A673 (cell line): Measurements from ENCODE around the gene CXCL3. TPM values are rescaled to one million over a fixed set of nuclear protein-coding genes. Genes with fewer than 3 reads are reported as not detected.

Experiments used
- BruUV-seq: library from RNA; stranded (reverse); fragments of 400-500 nt; replicated peaks from 2 replicates; lab custom pipeline; 2021; lab: Mats Ljungman, UMichigan
- CTCF ChIA-PET: fragments of 300-600 bp; sonication (Branson Sonifier 250); formaldehyde crosslinking; loops from one replicate; lab custom pipeline; 2022; ENCODE audit warnings: antibody characterized with exemption; lab: Charles Lee
- POLR2A ChIA-PET: fragments of 300-600 bp; sonication (Branson Sonifier 250); formaldehyde crosslinking; loops from one replicate; lab custom pipeline; 2022; ENCODE audit warnings: antibody characterized with exemption; ENCODE audit not compliant: low non-redundant PET; lab: Charles Lee
- DNase-seq: peaks from one replicate; pipeline ENCODE4 v3.0.0-alpha.2; 2015; ENCODE audit warnings: low spot score
- H3K27ac ChIP-seq: fragments of 200-600 bp; sonication (generic); 2 replicates; pipeline ENCODE4 v1.5.1; 2016; ENCODE audit warnings: mixed run types, low read depth, mild to moderate bottlenecking, mixed read lengths, antibody characterized with exemption, low read length; ENCODE audit not compliant: poor library complexity, severe bottlenecking
- H3K27me3 ChIP-seq: fragments of 200-600 bp; sonication (generic); replicated peaks from 2 replicates; pipeline ENCODE4 v1.6.1; 2017; ENCODE audit warnings: mixed run types, low read depth, mild to moderate bottlenecking, mixed read lengths, antibody characterized with exemption, low read length; ENCODE audit not compliant: insufficient read depth, poor library complexity
- H3K36me3 ChIP-seq: fragments of 200-600 bp; sonication (generic); 2 replicates; pipeline ENCODE4 v1.6.1; 2016; ENCODE audit warnings: mixed run types, mild to moderate bottlenecking, mixed read lengths, antibody characterized with exemption, low read length; ENCODE audit not compliant: insufficient read depth, poor library complexity, severe bottlenecking
- H3K4me1 ChIP-seq: fragments of 200-600 bp; sonication (generic); 2 replicates; pipeline ENCODE4 v1.6.1; 2017; ENCODE audit warnings: mixed run types, mild to moderate bottlenecking, mixed read lengths, antibody characterized with exemption, low read length; ENCODE audit not compliant: insufficient read depth, poor library complexity, severe bottlenecking
- H3K4me3 ChIP-seq: fragments of 200-600 bp; sonication (generic); 2 replicates; pipeline ENCODE4 v1.5.1; 2016; ENCODE audit warnings: low read depth, mixed run types, mild to moderate bottlenecking, mixed read lengths, low read length; ENCODE audit not compliant: poor library complexity, severe bottlenecking
- H3K9me3 ChIP-seq: fragments of 200-600 bp; sonication (generic); 2 replicates; pipeline ENCODE4 v1.6.1; 2016; ENCODE audit warnings: mixed run types, low read depth, mild to moderate bottlenecking, mixed read lengths, antibody characterized with exemption, low read length; ENCODE audit not compliant: poor library complexity, severe bottlenecking
- EZH2 ChIP-seq: fragments of 200-600 bp; sonication (generic); IDR thresholded peaks from 2 replicates; pipeline ENCODE4 v1.6.1; 2017; ENCODE audit warnings: borderline replicate concordance, low read depth, mild to moderate bottlenecking, mixed read lengths, antibody characterized with exemption, low read length; ENCODE audit not compliant: poor library complexity, severe bottlenecking
- intact Hi-C: fragments of 100-400 bp; cut with micrococcal nuclease; formaldehyde crosslinking; loops from one replicate; pipeline ENCODE4 v1.10.0; 2022; ENCODE audit not compliant: unreplicated experiment
- total RNA-seq: library from RNA; stranded (reverse); gene quantifications from 2 replicates; pipeline ENCODE4 v1.2.3, GENCODE V29; 2021
- TF ChIP-seq, protein P1 (sequence below): fragments of 300-800, 200-600 bp; sonication (generic); conservative IDR thresholded peaks from 2 replicates; pipeline ENCODE4 v1.5.1; 2017; ENCODE audit warnings: low read depth, mild to moderate bottlenecking, antibody characterized with exemption, low read length, moderate library complexity, mixed read lengths

Gene CXCL3
- total RNA-seq, 1 experiment from 2014 or later = 0.24 TPM

DNA sequence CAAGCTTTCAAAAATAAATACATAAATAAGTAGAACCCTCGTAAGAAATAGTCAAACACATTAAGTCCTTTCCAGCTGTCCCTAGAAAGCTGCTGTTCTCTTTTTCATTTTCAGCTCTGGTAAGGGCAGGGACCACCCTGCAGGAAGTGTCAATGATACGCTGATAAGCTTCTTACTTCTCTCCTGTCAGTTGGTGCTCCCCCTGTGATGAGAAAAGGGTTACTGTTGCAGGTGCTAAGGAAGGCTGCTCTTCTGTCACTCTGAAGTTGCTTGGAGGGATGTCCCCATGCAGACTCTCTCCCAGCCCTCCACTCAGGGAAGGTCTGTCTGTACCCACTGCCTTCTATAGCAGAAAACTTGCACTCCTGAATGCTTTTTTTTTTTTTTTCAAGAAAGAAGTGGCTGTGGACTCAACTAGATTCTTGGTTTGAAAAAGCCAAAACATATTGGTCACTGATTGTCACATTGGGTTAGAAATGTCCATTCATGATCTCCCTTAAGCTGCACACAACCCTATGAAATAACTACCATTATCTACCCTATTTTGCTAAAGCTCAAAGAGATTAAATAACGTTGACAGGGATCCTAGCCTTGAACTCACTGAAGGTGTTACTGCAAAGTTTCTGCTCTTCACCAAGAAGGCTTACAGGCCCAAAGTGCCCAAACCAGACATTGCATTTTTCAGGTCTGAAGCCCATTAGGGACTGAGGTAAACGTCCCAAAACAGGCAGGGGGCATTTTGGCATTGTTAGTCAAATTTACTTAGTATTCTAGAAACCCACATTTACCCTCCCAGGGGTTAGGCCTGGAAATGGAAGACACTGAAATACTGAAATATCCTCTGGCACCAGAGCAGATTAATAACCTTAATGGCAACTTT lies 1.2 kb downstream of the CXCL3 start:
- BruUV-seq = TSS peak; percentile 76
- Histone ChIP-seq H3K4me3 (peak overlapping the region; percentile 60), H3K36me3 (no peaks in the 10 kb centered on the region), H3K27me3 (no peaks in the 10 kb centered on the region), H3K4me1 (no peaks in the 10 kb centered on the region), H3K27ac (no peak overlapping the region), H3K9me3 (no peaks in the 10 kb centered on the region)
- ChIA-PET POLR2A (interaction anchor here (0.7 kb wide), 1 partner anchor 1031 kb away, joined by 7 read pairs; no protein-coding TSS in a partner anchor), CTCF (no interaction called here)
- DNase-seq = no peak
- intact Hi-C loops = no loop called here
- TF ChIP-seq, protein P1, sequence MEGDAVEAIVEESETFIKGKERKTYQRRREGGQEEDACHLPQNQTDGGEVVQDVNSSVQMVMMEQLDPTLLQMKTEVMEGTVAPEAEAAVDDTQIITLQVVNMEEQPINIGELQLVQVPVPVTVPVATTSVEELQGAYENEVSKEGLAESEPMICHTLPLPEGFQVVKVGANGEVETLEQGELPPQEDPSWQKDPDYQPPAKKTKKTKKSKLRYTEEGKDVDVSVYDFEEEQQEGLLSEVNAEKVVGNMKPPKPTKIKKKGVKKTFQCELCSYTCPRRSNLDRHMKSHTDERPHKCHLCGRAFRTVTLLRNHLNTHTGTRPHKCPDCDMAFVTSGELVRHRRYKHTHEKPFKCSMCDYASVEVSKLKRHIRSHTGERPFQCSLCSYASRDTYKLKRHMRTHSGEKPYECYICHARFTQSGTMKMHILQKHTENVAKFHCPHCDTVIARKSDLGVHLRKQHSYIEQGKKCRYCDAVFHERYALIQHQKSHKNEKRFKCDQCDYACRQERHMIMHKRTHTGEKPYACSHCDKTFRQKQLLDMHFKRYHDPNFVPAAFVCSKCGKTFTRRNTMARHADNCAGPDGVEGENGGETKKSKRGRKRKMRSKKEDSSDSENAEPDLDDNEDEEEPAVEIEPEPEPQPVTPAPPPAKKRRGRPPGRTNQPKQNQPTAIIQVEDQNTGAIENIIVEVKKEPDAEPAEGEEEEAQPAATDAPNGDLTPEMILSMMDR = no peak
- TF ChIP-seq EZH2 = no peak

DNA sequence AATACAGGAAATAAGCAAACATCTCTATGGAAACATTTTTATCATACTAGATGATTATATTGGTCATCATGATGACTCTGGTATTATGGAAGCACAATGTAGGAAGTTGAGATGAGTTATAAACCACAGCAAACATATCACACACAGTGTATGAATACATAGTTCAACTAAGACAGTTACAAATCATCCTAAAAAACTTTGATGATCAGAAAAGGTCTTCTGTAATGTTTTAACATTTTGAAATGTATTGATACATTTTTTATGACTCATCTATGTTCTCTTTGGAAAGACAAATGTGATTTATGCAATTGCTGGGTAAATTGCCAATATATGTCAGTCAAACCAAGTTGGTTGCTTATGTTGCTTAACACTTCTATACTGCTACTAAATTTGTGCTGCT lies 4.8 kb downstream of the CXCL3 start:
- Histone ChIP-seq H3K9me3 (no peaks in the 10 kb centered on the region), H3K4me3 (no peak overlapping the region), H3K4me1 (no peaks in the 10 kb centered on the region), H3K27ac (no peak overlapping the region), H3K36me3 (no peaks in the 10 kb centered on the region), H3K27me3 (no peaks in the 10 kb centered on the region)
- intact Hi-C loops = no loop called here
- no peak for DNase-seq
- ChIA-PET POLR2A (no interaction called here), CTCF (no interaction called here)
- no TSS peak for BruUV-seq
- TF ChIP-seq, protein P1 = no peak
- no peak for TF ChIP-seq EZH2

DNA sequence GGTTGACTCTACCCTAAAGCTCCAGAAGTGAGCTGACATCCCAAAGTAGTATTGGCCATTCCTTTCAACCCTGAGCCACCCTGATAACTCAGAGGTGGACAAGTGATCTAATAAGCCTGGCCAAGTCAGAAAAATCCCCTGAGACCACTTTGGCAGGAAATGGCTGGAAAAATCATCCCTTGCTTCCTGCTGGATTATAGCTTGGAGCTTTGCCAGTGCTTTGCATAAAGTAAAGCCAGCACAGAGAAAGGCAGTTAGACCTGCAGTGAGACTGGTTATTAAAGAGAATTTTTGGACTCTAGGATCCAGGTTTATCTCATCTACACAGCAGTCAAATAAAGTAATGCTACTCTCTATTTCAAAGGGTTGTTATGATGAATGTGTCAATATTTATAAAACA lies 6.4 kb downstream of the CXCL3 start:
- H3K27me3 ChIP-seq = no peaks in the 10 kb centered on the region
- ChIA-PET CTCF (no interaction called here), POLR2A (no interaction called here)
- TF ChIP-seq, protein P1 = no peak
- no peak for TF ChIP-seq EZH2
- no peaks in the 10 kb centered on the region for H3K36me3 ChIP-seq
- H3K9me3 ChIP-seq = no peaks in the 10 kb centered on the region
- H3K4me3 ChIP-seq = no peak overlapping the region
- no peak overlapping the region for H3K27ac ChIP-seq
- H3K4me1 ChIP-seq = no peaks in the 10 kb centered on the region
- DNase-seq = peak; percentile 4
- no TSS peak for BruUV-seq
- intact Hi-C loops = no loop called here
